Cardiac muscle cell (in vitro differentiated cells and primary cell): ENCODE data around the gene MED9. TPM values are rescaled to one million over a fixed set of nuclear protein-coding genes. Genes with fewer than 3 reads are reported as not detected.

Experiments
- DNase-seq, 2 donors: peaks; one replicate each; pipeline versions ENCODE4 v3.0.0 to v3.0.0-alpha.2; 2010 to 2017; ENCODE audit warnings: low read depth in 1 of 2, low spot score in 1 of 2
- H3K27ac ChIP-seq: fragments of 200-600 bp; sonication (generic); 2 replicates; pipeline ENCODE4 v1.5.1; 2016
- H3K27me3 ChIP-seq: fragments of 200-600 bp; sonication (generic); 2 replicates; pipeline ENCODE4 v1.6.0; 2016; ENCODE audit warnings: control low read depth
- H3K36me3 ChIP-seq: fragments of 200-600 bp; sonication (generic); 2 replicates; pipeline ENCODE4 v1.5.1; 2016; ENCODE audit warnings: control low read depth
- H3K4me1 ChIP-seq: fragments of 200-600 bp; sonication (generic); 2 replicates; pipeline ENCODE4 v1.8.1; 2017; ENCODE audit warnings: low read depth, mild to moderate bottlenecking, mixed run types
- H3K4me3 ChIP-seq: fragments of 200-600 bp; sonication (generic); 2 replicates; pipeline ENCODE4 v1.5.1; 2016; ENCODE audit warnings: mild to moderate bottlenecking
- H3K9me3 ChIP-seq: fragments of 200-600 bp; sonication (generic); 2 replicates; pipeline ENCODE4 v1.5.1; 2017; ENCODE audit warnings: low read depth, mild to moderate bottlenecking, control low read depth
- polyA plus RNA-seq: library from polyadenylated mRNA; unstranded; fragments of >200 nt; fragmentation: Nextera tagmentation; extraction: Ambion mirVana; gene quantifications from 2 replicates; pipeline ENCODE4 v1.2.1, GENCODE V29; 2016
- total RNA-seq: library from RNA; depleted of rRNA; stranded (reverse); fragments of >200 nt; gene quantifications from 2 replicates; pipeline ENCODE4 v1.2.3, GENCODE V29; 2016
- TF ChIP-seq, protein P1 (sequence below): IDR thresholded peaks from 2 replicates; pipeline ENCODE4 v1.5.1; 2012; ENCODE audit warnings: low read depth, mild to moderate bottlenecking, low read length

MED9 gene
- total and polyA plus RNA-seq, 2 experiments from 2014 or later, result 27.9 to 38.2 TPM

DNA sequence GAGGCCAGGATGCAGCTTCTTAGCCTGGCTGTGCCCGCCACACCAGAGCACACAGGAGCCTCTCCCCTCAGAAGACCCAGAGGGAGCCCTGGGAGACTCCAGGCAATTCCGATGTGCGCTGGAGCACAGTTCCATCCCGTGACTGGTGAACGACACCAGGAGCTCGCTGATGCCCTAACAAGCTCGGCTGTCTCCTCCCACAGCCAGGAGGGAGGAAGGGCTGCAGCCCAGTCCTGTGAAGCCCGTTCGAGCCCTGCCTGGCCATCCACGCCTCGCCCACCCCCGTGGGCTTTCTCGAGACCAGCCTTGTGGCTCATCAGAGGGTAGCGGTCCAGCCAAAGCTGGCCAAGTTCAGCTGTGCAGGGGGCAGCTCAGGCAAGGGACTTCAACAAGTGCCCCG lies 41.2 kb downstream of the MED9 start:
- Histone ChIP-seq H3K4me3 (no peak overlapping the region), H3K36me3 (no peaks in the 10 kb centered on the region), H3K4me1 (peaks cover 26% of the 10 kb centered on the region)

DNA sequence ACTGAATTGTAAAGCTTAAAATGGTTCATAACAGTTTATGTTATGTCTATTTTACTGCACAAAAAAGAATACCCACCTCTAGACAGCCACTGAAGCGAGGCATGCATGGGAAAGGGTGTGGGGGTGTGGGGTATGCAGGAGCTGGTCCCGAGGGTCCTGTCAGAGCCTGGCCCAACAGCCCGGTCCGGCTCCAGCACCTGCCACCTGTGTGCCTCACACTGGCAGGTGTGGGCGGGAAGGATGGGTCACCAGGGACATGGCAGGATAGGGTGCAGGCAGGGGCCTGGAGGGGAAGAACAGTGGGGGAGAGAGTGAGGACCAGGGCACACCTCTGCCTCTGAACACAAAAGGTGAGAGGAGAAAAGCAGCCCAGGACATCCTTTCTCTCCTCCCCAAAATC lies 42.2 kb downstream of the MED9 start:
- no peak overlapping the region for H3K4me3 ChIP-seq
- no peak for DNase-seq
- H3K4me1 ChIP-seq, result peaks cover 31% of the 10 kb centered on the region
- H3K36me3 ChIP-seq, result no peaks in the 10 kb centered on the region
- TF ChIP-seq, protein P1, sequence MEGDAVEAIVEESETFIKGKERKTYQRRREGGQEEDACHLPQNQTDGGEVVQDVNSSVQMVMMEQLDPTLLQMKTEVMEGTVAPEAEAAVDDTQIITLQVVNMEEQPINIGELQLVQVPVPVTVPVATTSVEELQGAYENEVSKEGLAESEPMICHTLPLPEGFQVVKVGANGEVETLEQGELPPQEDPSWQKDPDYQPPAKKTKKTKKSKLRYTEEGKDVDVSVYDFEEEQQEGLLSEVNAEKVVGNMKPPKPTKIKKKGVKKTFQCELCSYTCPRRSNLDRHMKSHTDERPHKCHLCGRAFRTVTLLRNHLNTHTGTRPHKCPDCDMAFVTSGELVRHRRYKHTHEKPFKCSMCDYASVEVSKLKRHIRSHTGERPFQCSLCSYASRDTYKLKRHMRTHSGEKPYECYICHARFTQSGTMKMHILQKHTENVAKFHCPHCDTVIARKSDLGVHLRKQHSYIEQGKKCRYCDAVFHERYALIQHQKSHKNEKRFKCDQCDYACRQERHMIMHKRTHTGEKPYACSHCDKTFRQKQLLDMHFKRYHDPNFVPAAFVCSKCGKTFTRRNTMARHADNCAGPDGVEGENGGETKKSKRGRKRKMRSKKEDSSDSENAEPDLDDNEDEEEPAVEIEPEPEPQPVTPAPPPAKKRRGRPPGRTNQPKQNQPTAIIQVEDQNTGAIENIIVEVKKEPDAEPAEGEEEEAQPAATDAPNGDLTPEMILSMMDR, result no peak
- H3K27ac ChIP-seq, result no peak overlapping the region
- H3K27me3 ChIP-seq, result no peaks in the 10 kb centered on the region
- no peaks in the 10 kb centered on the region for H3K9me3 ChIP-seq

More for the DNA sequence above, 41.2 kb downstream of the MED9 start:
- DNase-seq, result no peak
- Histone ChIP-seq H3K27me3 (no peaks in the 10 kb centered on the region), H3K27ac (no peak overlapping the region), H3K9me3 (no peaks in the 10 kb centered on the region)
- TF ChIP-seq, protein P1, result no peak

DNA sequence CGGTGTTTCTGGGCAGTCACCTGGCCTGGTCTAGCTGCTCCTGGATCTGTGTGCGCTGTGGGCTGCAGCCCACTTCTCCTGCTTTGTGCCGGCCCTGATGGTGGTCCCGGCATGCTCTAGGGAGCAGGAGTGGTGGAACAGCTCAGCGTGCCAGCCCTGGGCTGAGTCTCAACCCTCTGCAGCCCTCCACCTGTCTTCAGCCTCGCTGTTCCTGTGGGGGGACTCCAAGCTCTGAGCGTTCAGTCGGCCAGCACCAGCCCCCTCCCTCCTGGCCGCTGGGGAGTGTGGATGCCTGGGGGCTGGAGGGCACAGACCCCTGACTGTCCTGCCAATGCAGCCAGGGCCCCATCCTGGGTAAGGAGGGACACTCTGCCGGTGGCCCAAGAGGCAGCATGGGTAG lies 43.1 kb downstream of the MED9 start:
- Histone ChIP-seq H3K4me1 (peaks cover 27% of the 10 kb centered on the region), H3K36me3 (no peaks in the 10 kb centered on the region), H3K27ac (no peak overlapping the region), H3K9me3 (no peaks in the 10 kb centered on the region), H3K27me3 (no peaks in the 10 kb centered on the region), H3K4me3 (no peak overlapping the region)
- TF ChIP-seq, protein P1, result no peak
- no peak for DNase-seq

DNA sequence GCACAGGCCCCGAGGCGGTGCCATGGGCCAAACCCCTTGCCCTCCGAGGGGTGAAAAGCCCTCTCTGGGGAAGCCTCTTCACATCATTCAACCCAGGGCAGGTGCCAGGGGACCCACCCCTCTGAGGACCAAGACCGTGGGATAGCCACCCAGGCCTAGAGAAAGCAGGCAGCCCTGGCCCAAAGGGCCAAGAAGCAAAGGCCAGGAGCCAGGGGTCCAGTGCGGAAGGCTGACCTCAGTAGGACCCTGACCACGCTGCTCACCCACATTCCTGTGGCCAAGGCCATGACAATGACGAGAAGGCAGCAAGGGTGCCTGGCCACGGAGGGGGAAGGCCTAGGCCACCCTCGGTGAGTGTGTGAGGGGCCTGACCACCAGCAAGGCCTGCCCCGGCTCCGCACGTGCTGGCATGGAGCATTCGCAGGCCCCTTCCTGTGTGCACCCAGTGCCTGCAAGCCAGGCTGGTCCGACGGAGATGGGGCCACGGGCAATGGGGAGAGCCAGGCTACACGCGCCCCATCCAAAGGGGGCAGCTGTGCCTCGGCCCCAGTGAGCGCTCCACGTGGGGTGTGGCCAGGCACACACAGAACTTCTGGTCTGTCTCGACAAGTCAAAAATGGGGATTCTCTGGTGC lies 43.9 kb downstream of the MED9 start:
- Histone ChIP-seq H3K27me3 (no peaks in the 10 kb centered on the region), H3K4me1 (peaks cover 18% of the 10 kb centered on the region), H3K4me3 (no peak overlapping the region), H3K27ac (no peak overlapping the region), H3K36me3 (no peaks in the 10 kb centered on the region), H3K9me3 (no peaks in the 10 kb centered on the region)
- TF ChIP-seq, protein P1, result no peak
- DNase-seq, result no peak

DNA sequence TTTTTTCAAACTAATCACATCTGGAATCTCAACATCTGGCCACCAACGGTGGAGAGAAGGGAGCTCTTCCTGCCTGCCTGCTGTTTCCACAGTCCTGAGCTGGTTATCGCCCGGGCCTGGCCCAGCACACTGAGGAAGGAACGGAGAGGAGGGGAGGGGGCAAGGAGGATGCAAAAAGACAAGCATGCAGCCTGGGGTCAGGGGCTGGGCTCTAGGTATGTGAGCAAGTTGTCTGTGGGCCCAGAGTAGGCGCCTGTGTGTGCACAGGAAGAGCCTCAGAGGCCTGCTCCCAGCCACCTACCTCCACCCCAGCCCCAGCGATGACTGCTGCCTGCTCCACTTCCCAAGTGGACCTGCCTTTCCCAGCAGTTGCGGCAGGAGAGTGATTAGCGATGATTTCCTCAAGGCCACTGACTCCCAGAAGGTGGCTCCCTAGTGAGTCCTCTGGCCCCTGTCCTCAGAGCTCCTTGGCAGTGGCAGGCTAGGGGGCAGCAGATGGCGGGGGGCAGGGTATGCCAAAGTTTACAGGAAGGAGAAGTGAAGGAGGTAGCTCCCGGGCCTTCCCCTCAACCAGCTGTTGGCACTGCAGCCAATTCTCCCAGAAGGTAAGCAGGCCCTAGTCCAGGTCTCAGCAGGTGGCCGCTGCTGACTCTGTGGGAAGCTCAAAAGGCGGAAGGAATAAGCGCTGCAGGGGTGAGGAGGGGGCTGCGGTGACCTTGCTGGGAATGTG lies 46.4 kb downstream of the MED9 start:
- no peaks in the 10 kb centered on the region for H3K27me3 ChIP-seq
- no peaks in the 10 kb centered on the region for H3K9me3 ChIP-seq
- H3K27ac ChIP-seq, result peak overlapping the region; percentile 47
- H3K36me3 ChIP-seq, result no peaks in the 10 kb centered on the region
- peaks cover 10% of the 10 kb centered on the region for H3K4me1 ChIP-seq
- DNase-seq, result no peak
- TF ChIP-seq, protein P1, result no peak
- no peak overlapping the region for H3K4me3 ChIP-seq
